KG1 (cell line): ENCODE measurements around the gene NCK2.

ENCODE experiments used
- DNase-seq: peaks from one replicate; lab custom pipeline; 2025; lab: John Stamatoyannopoulos, UW

Gene NCK2

GRCh38 chr2:105814291-105814940 is 69.7 kb downstream of the NCK2 start:
- DNase-seq, result no peak

- DNase-seq, result no peak
Measured at GRCh38 chr2:105815401-105815800, 70.7 kb downstream of the NCK2 start.

GRCh38 chr2:105820151-105820550 is 75.4 kb downstream of the NCK2 start:
- DNase-seq, result no peak

GRCh38 chr2:105820691-105821090 is 76.0 kb downstream of the NCK2 start:
- no peak for DNase-seq

- no peak for DNase-seq
Measured at GRCh38 chr2:105821428-105822125, 76.9 kb downstream of the NCK2 start.

- DNase-seq, result no peak
Measured at GRCh38 chr2:105822186-105822585, 77.5 kb downstream of the NCK2 start.

GRCh38 chr2:105824446-105824845 is 79.7 kb downstream of the NCK2 start:
- no peak for DNase-seq

GRCh38 chr2:105827351-105828096 is 82.8 kb downstream of the NCK2 start:
- no peak for DNase-seq

- DNase-seq, result no peak
Measured at GRCh38 chr2:105828558-105828957, 83.8 kb downstream of the NCK2 start.

- DNase-seq, result no peak
Measured at GRCh38 chr2:105834931-105835330, 90.2 kb downstream of the NCK2 start.

- DNase-seq, result no peak
Measured at GRCh38 chr2:105836341-105836740, 91.6 kb downstream of the NCK2 start.

GRCh38 chr2:105836840-105837692 is 92.4 kb downstream of the NCK2 start:
- DNase-seq, result no peak

GRCh38 chr2:105839793-105840192 is 95.1 kb downstream of the NCK2 start:
- DNase-seq, result no peak

- DNase-seq, result no peak
Measured at GRCh38 chr2:105840933-105841332, 96.2 kb downstream of the NCK2 start.

GRCh38 chr2:105841551-105841950 is 96.8 kb downstream of the NCK2 start:
- no peak for DNase-seq

GRCh38 chr2:105842555-105842954 is 97.8 kb downstream of the NCK2 start:
- DNase-seq, result no peak

- DNase-seq, result no peak
Measured at GRCh38 chr2:105843476-105844374, 99.0 kb downstream of the NCK2 start.

GRCh38 chr2:105845976-105846375 is 101.3 kb downstream of the NCK2 start:
- DNase-seq, result no peak

GRCh38 chr2:105847056-105847455 is 102.3 kb downstream of the NCK2 start:
- no peak for DNase-seq

- no peak for DNase-seq
Measured at GRCh38 chr2:105848367-105848766, 103.7 kb downstream of the NCK2 start.
